Measurements from ENCODE around the gene POLDIP2.

POLDIP2 gene

DNA sequence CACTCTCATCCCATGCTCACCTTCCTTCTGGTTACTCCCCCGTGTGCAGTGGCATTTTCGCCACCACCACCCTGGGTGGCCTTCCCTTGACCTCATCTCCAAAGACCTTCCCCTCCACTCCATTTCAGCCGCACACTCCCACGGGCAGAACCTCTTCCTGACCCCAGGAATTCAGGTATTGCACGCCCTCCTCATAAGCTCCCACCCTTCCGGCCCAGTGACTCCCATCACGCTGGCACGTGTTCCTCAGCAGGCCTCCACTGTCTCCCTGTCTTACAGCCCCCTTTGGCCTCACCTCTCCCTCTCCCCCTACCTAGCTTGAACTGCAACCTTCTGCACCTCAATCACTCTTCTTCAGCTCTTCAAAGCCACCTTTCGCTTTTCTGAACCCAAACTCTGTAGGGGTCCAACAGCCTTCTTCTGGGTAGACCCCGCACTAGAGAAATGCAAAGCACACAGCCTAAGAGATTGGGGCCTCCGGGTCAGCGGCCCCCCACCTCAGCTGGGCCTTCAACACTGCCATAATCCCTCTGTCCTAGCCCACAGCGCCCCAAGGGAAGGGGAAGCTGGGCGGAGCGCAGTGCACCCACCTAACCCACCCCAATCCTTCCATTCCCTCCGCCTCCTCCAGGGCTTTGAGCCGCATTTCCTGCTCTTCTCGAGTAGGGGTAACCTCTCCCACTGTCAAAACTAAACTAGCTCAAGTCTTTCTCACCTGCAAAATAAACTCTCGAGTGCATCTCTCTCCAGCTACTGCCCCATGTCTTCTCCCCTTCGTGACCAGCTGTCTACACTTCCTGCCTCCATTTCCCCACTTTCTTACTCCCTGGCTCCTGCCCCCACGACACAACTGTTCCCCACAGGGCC is 40.0 kb downstream of the POLDIP2 start:
- no peaks in the 10 kb centered on the region for H3K27me3 ChIP-seq (replicated peaks; ENCODE audit: control insufficient read depth, insufficient read depth, low read length, poor library complexity, severe bottlenecking)
- peaks cover 17% of the 10 kb centered on the region for H3K4me1 ChIP-seq (ENCODE audit: control insufficient read depth, insufficient read depth, low read length, poor library complexity, severe bottlenecking)
- no peak overlapping the region for H3K4me3 ChIP-seq (ENCODE audit: insufficient read depth, low read depth, low read length, poor library complexity, severe bottlenecking)
- H3K36me3 ChIP-seq (ENCODE audit: control insufficient read depth, insufficient read depth, low read length) = no peaks in the 10 kb centered on the region
- H3K9me3 ChIP-seq (ENCODE audit: control insufficient read depth, low read length) = no peaks in the 10 kb centered on the region
- no peak overlapping the region for H3K27ac ChIP-seq (ENCODE audit: insufficient read depth, low read length, poor library complexity, severe bottlenecking)
- DNase-seq = no peak

- Histone ChIP-seq H3K27me3 (replicated peaks; ENCODE audit: control insufficient read depth, insufficient read depth, low read length, poor library complexity, severe bottlenecking) (no peaks in the 10 kb centered on the region), H3K27ac (ENCODE audit: insufficient read depth, low read length, poor library complexity, severe bottlenecking) (no peak overlapping the region), H3K4me1 (ENCODE audit: control insufficient read depth, insufficient read depth, low read length, poor library complexity, severe bottlenecking) (peaks cover 17% of the 10 kb centered on the region), H3K36me3 (ENCODE audit: control insufficient read depth, insufficient read depth, low read length) (no peaks in the 10 kb centered on the region), H3K9me3 (ENCODE audit: control insufficient read depth, low read length) (no peaks in the 10 kb centered on the region), H3K4me3 (ENCODE audit: insufficient read depth, low read depth, low read length, poor library complexity, severe bottlenecking) (no peak overlapping the region)
- DNase-seq = no peak
These were observed 41.3 kb downstream of the POLDIP2 start for GRCh38 chr17:28315846-28316705.

DNA sequence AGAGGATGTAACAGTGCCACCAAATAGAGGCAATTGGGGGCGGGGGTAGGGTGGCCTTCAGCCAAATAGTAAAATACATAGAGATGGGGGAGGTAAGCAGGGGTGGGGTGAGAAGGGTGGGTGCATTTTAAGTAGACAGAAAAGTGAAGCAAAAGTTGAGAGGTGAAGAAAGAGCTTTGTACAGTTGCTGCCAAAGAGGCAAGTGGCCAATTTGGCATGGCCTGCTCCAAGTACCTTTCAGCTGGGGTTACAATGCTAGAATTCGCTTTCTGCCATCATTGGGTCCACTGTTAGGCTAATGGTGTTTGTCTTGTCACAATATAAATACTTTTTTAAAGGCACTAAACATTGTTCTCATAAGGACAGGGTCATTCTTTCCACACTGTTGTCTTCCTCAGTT is 43.5 kb downstream of the POLDIP2 start:
- no peak overlapping the region for H3K27ac ChIP-seq (ENCODE audit: insufficient read depth, low read length, poor library complexity, severe bottlenecking)
- H3K27me3 ChIP-seq (replicated peaks; ENCODE audit: control insufficient read depth, insufficient read depth, low read length, poor library complexity, severe bottlenecking) = no peaks in the 10 kb centered on the region
- H3K9me3 ChIP-seq (ENCODE audit: control insufficient read depth, low read length) = no peaks in the 10 kb centered on the region
- DNase-seq = no peak
- H3K36me3 ChIP-seq (ENCODE audit: control insufficient read depth, insufficient read depth, low read length) = no peaks in the 10 kb centered on the region
- H3K4me1 ChIP-seq (ENCODE audit: control insufficient read depth, insufficient read depth, low read length, poor library complexity, severe bottlenecking) = peaks cover 6% of the 10 kb centered on the region
- H3K4me3 ChIP-seq (ENCODE audit: insufficient read depth, low read depth, low read length, poor library complexity, severe bottlenecking) = no peak overlapping the region

DNA sequence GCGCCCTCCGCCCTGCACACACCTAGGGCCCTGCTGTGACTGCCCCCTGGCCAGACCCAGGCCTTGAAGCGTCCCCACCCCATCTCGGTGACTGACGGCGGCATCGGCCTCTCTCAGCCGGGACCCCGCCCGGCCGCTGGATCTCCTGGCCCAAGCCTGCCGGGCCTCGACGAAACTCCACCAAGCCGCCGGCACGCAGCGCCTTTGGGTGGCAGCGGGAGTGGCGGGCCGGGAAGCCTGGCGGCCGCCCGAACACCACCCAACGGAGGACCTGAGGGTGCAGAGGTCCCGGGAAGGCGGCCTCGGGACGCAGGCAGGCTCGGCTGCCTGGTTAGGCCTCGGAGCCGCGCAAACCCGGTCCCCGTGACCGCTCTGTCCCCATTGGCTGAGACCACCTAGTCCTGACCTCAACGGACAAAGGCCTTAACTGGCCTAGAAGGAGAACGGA is 50.3 kb downstream of the POLDIP2 start:
- Histone ChIP-seq H3K4me1 (ENCODE audit: control insufficient read depth, insufficient read depth, low read length, poor library complexity, severe bottlenecking) (no peaks in the 10 kb centered on the region), H3K27me3 (replicated peaks; ENCODE audit: control insufficient read depth, insufficient read depth, low read length, poor library complexity, severe bottlenecking) (no peaks in the 10 kb centered on the region), H3K4me3 (ENCODE audit: insufficient read depth, low read depth, low read length, poor library complexity, severe bottlenecking) (no peak overlapping the region), H3K27ac (ENCODE audit: insufficient read depth, low read length, poor library complexity, severe bottlenecking) (no peak overlapping the region), H3K36me3 (ENCODE audit: control insufficient read depth, insufficient read depth, low read length) (no peaks in the 10 kb centered on the region), H3K9me3 (ENCODE audit: control insufficient read depth, low read length) (no peaks in the 10 kb centered on the region)
- no peak for DNase-seq

- Histone ChIP-seq H3K27ac (ENCODE audit: insufficient read depth, low read length, poor library complexity, severe bottlenecking) (no peak overlapping the region), H3K4me3 (ENCODE audit: insufficient read depth, low read depth, low read length, poor library complexity, severe bottlenecking) (no peak overlapping the region), H3K36me3 (ENCODE audit: control insufficient read depth, insufficient read depth, low read length) (no peaks in the 10 kb centered on the region), H3K9me3 (ENCODE audit: control insufficient read depth, low read length) (no peaks in the 10 kb centered on the region), H3K27me3 (replicated peaks; ENCODE audit: control insufficient read depth, insufficient read depth, low read length, poor library complexity, severe bottlenecking) (no peaks in the 10 kb centered on the region), H3K4me1 (ENCODE audit: control insufficient read depth, insufficient read depth, low read length, poor library complexity, severe bottlenecking) (no peaks in the 10 kb centered on the region)
- DNase-seq = no peak
These were observed 58.9 kb downstream of the POLDIP2 start for GRCh38 chr17:28298449-28298848.

Data from effector memory CD4-positive, alpha-beta T cell (primary cell).